PC-9 (cell line): Measurements from ENCODE around the gene PNKD. TPM values are rescaled to one million over a fixed set of nuclear protein-coding genes. Genes with fewer than 3 reads are reported as not detected.

Experiments used
- BruUV-seq: library from RNA; stranded (reverse); fragments of 400-500 nt; replicated peaks from 2 replicates; lab custom pipeline; 2021; lab: Mats Ljungman, UMichigan
- CTCF ChIA-PET: fragments of 300-600 bp; sonication (Branson Sonifier 250); formaldehyde crosslinking; loops from one replicate; lab custom pipeline; 2022; ENCODE audit warnings: antibody characterized with exemption; lab: Charles Lee
- POLR2A ChIA-PET: fragments of 300-600 bp; sonication (Branson Sonifier 250); formaldehyde crosslinking; loops from one replicate; lab custom pipeline; 2022; ENCODE audit warnings: antibody characterized with exemption; ENCODE audit not compliant: unreplicated experiment; lab: Charles Lee
- DNase-seq, 2 experiments: peaks; one replicate each; pipeline versions ENCODE4 v3.0.0 to v3.0.0-alpha.2; 2015 to 2022; ENCODE audit warnings: mixed read lengths in 1 of 2
- H2AFZ ChIP-seq: fragments of 200-600 bp; sonication (generic); 2 replicates; pipeline ENCODE4 v1.8.1; 2017; ENCODE audit warnings: antibody characterized with exemption
- H3F3A ChIP-seq: fragments of 200-600 bp; sonication (generic); 2 replicates; pipeline ENCODE4 v1.8.1; 2017; ENCODE audit warnings: antibody characterized with exemption, mild to moderate bottlenecking, low read depth; ENCODE audit not compliant: insufficient read depth
- H3K27ac ChIP-seq: fragments of 200-600 bp; sonication (generic); 2 replicates; pipeline ENCODE4 v1.6.1; 2016; ENCODE audit warnings: mixed run types
- H3K27me3 ChIP-seq: fragments of 200-600 bp; sonication (generic); 2 replicates; pipeline ENCODE4 v1.6.1; 2016; ENCODE audit warnings: low read depth, mixed run types; ENCODE audit not compliant: insufficient read depth
- H3K36me3 ChIP-seq: fragments of 200-600 bp; sonication (generic); 2 replicates; pipeline ENCODE4 v1.6.1; 2016; ENCODE audit warnings: low read depth, mixed run types
- H3K4me1 ChIP-seq: fragments of 200-600 bp; sonication (generic); replicated peaks from 2 replicates; pipeline ENCODE4 v1.6.1; 2016; ENCODE audit warnings: mixed run types; ENCODE audit not compliant: insufficient read depth
- H3K4me2 ChIP-seq: fragments of 200-600 bp; sonication (generic); 2 replicates; pipeline ENCODE4 v1.6.1; 2017; ENCODE audit warnings: mixed run types
- H3K4me3 ChIP-seq: fragments of 200-600 bp; sonication (generic); 2 replicates; pipeline ENCODE4 v1.6.1; 2016; ENCODE audit warnings: mixed run types
- H3K79me2 ChIP-seq: fragments of 200-600 bp; sonication (generic); 2 replicates; pipeline ENCODE4 v1.6.1; 2017; ENCODE audit warnings: low read depth, mixed run types
- H3K9me2 ChIP-seq: fragments of 200-600 bp; sonication (generic); 2 replicates; pipeline ENCODE4 v1.8.1; 2017; ENCODE audit warnings: mild to moderate bottlenecking; ENCODE audit not compliant: insufficient read depth
- H3K9me3 ChIP-seq: fragments of 200-600 bp; sonication (generic); 2 replicates; pipeline ENCODE4 v1.8.1; 2016; ENCODE audit warnings: low read depth; ENCODE audit not compliant: insufficient read depth
- H4K20me1 ChIP-seq: fragments of 200-600 bp; sonication (generic); 2 replicates; pipeline ENCODE4 v1.8.1; 2017; ENCODE audit not compliant: insufficient read depth
- CTCF ChIP-seq: fragments of 200-600 bp; sonication (generic); conservative IDR thresholded peaks from 2 replicates; pipeline ENCODE4 v1.6.1; 2017; ENCODE audit warnings: mixed run types, antibody characterized with exemption, mild to moderate bottlenecking, moderate library complexity
- EZH2 ChIP-seq: fragments of 200-600 bp; sonication (generic); IDR thresholded peaks from 2 replicates; pipeline ENCODE4 v1.8.0; 2017; ENCODE audit warnings: antibody characterized with exemption, low read depth
- intact Hi-C: fragments of 100-400 bp; cut with micrococcal nuclease; formaldehyde crosslinking; loops from one replicate; pipeline ENCODE4 v1.10.0; 2022; ENCODE audit not compliant: unreplicated experiment
- total RNA-seq: library from RNA; stranded (reverse); gene quantifications from 2 replicates; pipeline ENCODE4 v1.2.3, GENCODE V29; 2021

Gene PNKD
- total RNA-seq, 1 experiment from 2014 or later: 102 TPM

- no peak for DNase-seq
- intact Hi-C loops: no loop called here
- Histone ChIP-seq H3K4me1 (no peaks in the 10 kb centered on the region), H3K4me2 (no peak overlapping the region), H4K20me1 (no peaks in the 10 kb centered on the region), H3F3A (no peaks in the 10 kb centered on the region), H3K36me3 (no peaks in the 10 kb centered on the region), H3K79me2 (no peaks in the 10 kb centered on the region), H3K27ac (no peak overlapping the region), H3K9me2 (no peaks in the 10 kb centered on the region), H3K4me3 (no peak overlapping the region), H3K27me3 (no peaks in the 10 kb centered on the region), H3K9me3 (no peaks in the 10 kb centered on the region), H2AFZ (no peak overlapping the region)
- TF ChIP-seq CTCF (no peak), EZH2 (no peak)
- POLR2A ChIA-PET: no interaction called here
- BruUV-seq: no TSS peak
- CTCF ChIA-PET: no interaction called here
These were observed 114.7 kb downstream of the PNKD start for GRCh38 chr2:218384975-218385374.

GRCh38 chr2:218386505-218387368 lies 116.4 kb downstream of the PNKD start:
- peak overlapping the region; percentile 51; the same call in 1 of the 2 replicates for H3K4me3 ChIP-seq

GRCh38 chr2:218387369-218388194 lies 117.3 kb downstream of the PNKD start:
- Histone ChIP-seq H3K36me3 (no peaks in the 10 kb centered on the region), H3K79me2 (no peaks in the 10 kb centered on the region), H3K4me2 (peak overlapping the region; percentile 77), H4K20me1 (no peaks in the 10 kb centered on the region), H3K4me1 (no peaks in the 10 kb centered on the region), H3K27me3 (no peaks in the 10 kb centered on the region), H3K9me3 (no peaks in the 10 kb centered on the region), H3K9me2 (no peaks in the 10 kb centered on the region), H3F3A (peaks cover 1% of the 10 kb centered on the region; the same call in 1 of the 2 replicates), H3K4me3 (peak overlapping the region; percentile 51; the same call in 1 of the 2 replicates), H3K27ac (0 out of 2 replicates have a peak overlapping the region, but pooled peaks have one; percentile 23), H2AFZ (peak overlapping the region; percentile 75)
- no peak for TF ChIP-seq CTCF
- TF ChIP-seq EZH2: no peak
- no TSS peak for BruUV-seq
- intact Hi-C loops: no loop called here
- POLR2A ChIA-PET: interaction anchor here (0.7 kb wide), 3 partner anchors 93 to 229 kb away, joined by 3 to 5 read pairs (median 3); no protein-coding TSS in a partner anchor
- CTCF ChIA-PET: no interaction called here
- DNase-seq: peak; percentile 59 to 72

More at GRCh38 chr2:218386505-218387368, 116.4 kb downstream of the PNKD start:
- Histone ChIP-seq H3K27me3 (no peaks in the 10 kb centered on the region), H4K20me1 (no peaks in the 10 kb centered on the region), H3K36me3 (no peaks in the 10 kb centered on the region), H3K4me1 (no peaks in the 10 kb centered on the region), H3K27ac (no peak overlapping the region), H3K79me2 (no peaks in the 10 kb centered on the region), H3K9me3 (no peaks in the 10 kb centered on the region), H2AFZ (peak overlapping the region; percentile 75; the same call in 1 of the 2 replicates), H3K9me2 (no peaks in the 10 kb centered on the region), H3K4me2 (peak overlapping the region; percentile 77), H3F3A (no peaks in the 10 kb centered on the region)
- CTCF ChIA-PET: no interaction called here
- no peak for DNase-seq
- intact Hi-C loops: no loop called here
- POLR2A ChIA-PET: interaction anchor here (0.6 to 0.7 kb wide), 2 partner anchors 113 to 230 kb away, joined by 5 read pairs; no protein-coding TSS in a partner anchor
- TF ChIP-seq EZH2: no peak
- BruUV-seq: no TSS peak
